DND-41 (cell line): ENCODE data around the gene RBM26.

Experiments
- CTCF ChIP-seq: IDR thresholded peaks from 2 replicates; pipeline ENCODE4 v1.5.1; 2012; ENCODE audit warnings: borderline replicate concordance, low read length, moderate library complexity, mild to moderate bottlenecking; ENCODE audit not compliant: poor library complexity, severe bottlenecking; ENCODE audit errors: extremely low read depth
- EZH2 ChIP-seq: IDR thresholded peaks from 3 replicates; pipeline ENCODE4 v1.6.1; 2012; ENCODE audit warnings: borderline replicate concordance, low read depth, mild to moderate bottlenecking, moderate library complexity, low read length, inconsistent platforms; ENCODE audit not compliant: severe bottlenecking

GRCh38 chr13:79403113-79403512 lies 2.9 kb downstream of the RBM26 start:
- no peak for TF ChIP-seq CTCF
- no peak for TF ChIP-seq EZH2
